H9 (cell line): Measurements from ENCODE around the gene GPR156. TPM values are rescaled to one million over a fixed set of nuclear protein-coding genes. Genes with fewer than 3 reads are reported as not detected.

Source experiments
- DNase-seq: peaks from one replicate; pipeline ENCODE4 v3.0.0-alpha.2; 2017
- H2AFZ ChIP-seq: one replicate; pipeline ENCODE4 v1.6.1; 2013; ENCODE audit warnings: mild to moderate bottlenecking, low read length, control low read depth, moderate library complexity
- H2AK5ac ChIP-seq: 2 replicates; pipeline ENCODE4 v1.6.1; 2013; ENCODE audit warnings: low read length, control low read depth, mixed read lengths; ENCODE audit not compliant: insufficient read length
- H2BK120ac ChIP-seq: one replicate; pipeline ENCODE4 v1.6.1; 2013; ENCODE audit warnings: low read depth, mild to moderate bottlenecking, low read length, control low read depth, inconsistent platforms; ENCODE audit not compliant: poor library complexity, severe bottlenecking
- H2BK12ac ChIP-seq: 2 replicates; pipeline ENCODE4 v1.6.1; 2013; ENCODE audit warnings: low read length, control low read depth, mixed read lengths, low read depth; ENCODE audit not compliant: insufficient read length
- H2BK15ac ChIP-seq: 2 replicates; pipeline ENCODE4 v1.6.1; 2013; ENCODE audit warnings: low read depth, low read length, control low read depth
- H2BK20ac ChIP-seq: one replicate; pipeline ENCODE4 v1.6.1; 2013; ENCODE audit warnings: low read depth, mild to moderate bottlenecking, low read length, control low read depth, inconsistent platforms; ENCODE audit not compliant: poor library complexity, severe bottlenecking
- H2BK5ac ChIP-seq: 2 replicates; pipeline ENCODE4 v1.6.1; 2013; ENCODE audit warnings: low read length, control low read depth, mixed read lengths; ENCODE audit not compliant: insufficient read length
- H3K14ac ChIP-seq: 2 replicates; pipeline ENCODE4 v1.6.1; 2013; ENCODE audit warnings: low read length, control low read depth; ENCODE audit not compliant: insufficient read depth
- H3K18ac ChIP-seq: 2 replicates; pipeline ENCODE4 v1.6.1; 2013; ENCODE audit warnings: low read depth, mild to moderate bottlenecking, mixed read lengths, low read length, control low read depth; ENCODE audit not compliant: insufficient read length
- H3K23ac ChIP-seq: 2 replicates; pipeline ENCODE4 v1.6.1; 2013; ENCODE audit warnings: low read length, control low read depth, mixed read lengths, low read depth; ENCODE audit not compliant: insufficient read length
- H3K23me2 ChIP-seq: 2 replicates; pipeline ENCODE4 v1.6.1; 2013; ENCODE audit warnings: low read depth, mild to moderate bottlenecking, mixed read lengths, low read length, control low read depth; ENCODE audit not compliant: insufficient read length, poor library complexity, severe bottlenecking
- H3K27ac ChIP-seq: 2 replicates; pipeline ENCODE4 v1.5.1; 2013; ENCODE audit warnings: low read length, control low read depth, mixed read lengths, low read depth; ENCODE audit not compliant: insufficient read length
- H3K27me3 ChIP-seq: 2 replicates; pipeline ENCODE4 v1.6.1; 2013; ENCODE audit warnings: low read length, control low read depth, inconsistent platforms; ENCODE audit not compliant: insufficient read depth
- H3K4ac ChIP-seq: 2 replicates; pipeline ENCODE4 v1.6.1; 2013; ENCODE audit warnings: low read depth, mild to moderate bottlenecking, control low read depth, inconsistent platforms, low read length, moderate library complexity
- H3K4me1 ChIP-seq: 2 replicates; pipeline ENCODE4 v1.6.1; 2013; ENCODE audit warnings: low read length, control low read depth, inconsistent platforms; ENCODE audit not compliant: insufficient read depth
- H3K4me2 ChIP-seq: 2 replicates; pipeline ENCODE4 v1.6.1; 2013; ENCODE audit warnings: low read length, control low read depth, mixed read lengths; ENCODE audit not compliant: insufficient read length, insufficient read depth
- H3K56ac ChIP-seq: 2 replicates; pipeline ENCODE4 v1.6.1; 2013; ENCODE audit warnings: low read depth, mild to moderate bottlenecking, mixed read lengths, low read length, control low read depth; ENCODE audit not compliant: insufficient read length
- H3K79me1 ChIP-seq: 2 replicates; pipeline ENCODE4 v1.6.1; 2013; ENCODE audit warnings: low read depth, mild to moderate bottlenecking, moderate library complexity, low read length, control low read depth, inconsistent platforms; ENCODE audit not compliant: insufficient read depth, poor library complexity, severe bottlenecking
- H3K79me2 ChIP-seq: 2 replicates; pipeline ENCODE4 v1.6.1; 2013; ENCODE audit warnings: low read length, control low read depth, inconsistent platforms; ENCODE audit not compliant: insufficient read depth
- H3K9ac ChIP-seq: 2 replicates; pipeline ENCODE4 v1.6.1; 2013; ENCODE audit warnings: low read length, control low read depth, mixed read lengths; ENCODE audit not compliant: insufficient read length; ENCODE audit errors: extremely low read depth
- H3K9me3 ChIP-seq: one replicate; pipeline ENCODE4 v1.6.1; 2013; ENCODE audit warnings: low read depth, low read length, inconsistent platforms; ENCODE audit not compliant: control insufficient read depth
- H3T11ph ChIP-seq: one replicate; pipeline ENCODE4 v1.6.1; 2013; ENCODE audit warnings: mild to moderate bottlenecking, low read length, control low read depth, inconsistent platforms
- H4K20me1 ChIP-seq: one replicate; pipeline ENCODE4 v1.6.1; 2013; ENCODE audit not compliant: control insufficient read depth, insufficient read length, insufficient read depth
- H4K5ac ChIP-seq: 2 replicates; pipeline ENCODE4 v1.6.1; 2013; ENCODE audit warnings: low read depth, mild to moderate bottlenecking, mixed read lengths, low read length, control low read depth; ENCODE audit not compliant: insufficient read length
- H4K8ac ChIP-seq: replicated peaks from 2 replicates; pipeline ENCODE4 v1.6.1; 2013; ENCODE audit warnings: low read length, control low read depth, mixed read lengths, low read depth; ENCODE audit not compliant: insufficient read length
- H4K91ac ChIP-seq: 2 replicates; pipeline ENCODE4 v1.6.1; 2013; ENCODE audit warnings: low read depth, mild to moderate bottlenecking, moderate library complexity, mixed read lengths, low read length, control low read depth; ENCODE audit not compliant: insufficient read length
- H3K27ac Mint-ChIP-seq, 3 experiments: 2 replicates in 2 of 3; 3 replicates in 1 of 3; pipeline ENCODE4 v1.8.0; 2020 to 2021; ENCODE audit warnings: mixed read lengths in 3 of 3, mild to moderate bottlenecking in 1 of 3, moderate library complexity in 1 of 3
- H3K27me3 Mint-ChIP-seq: 2 replicates; pipeline ENCODE4 v1.8.0; 2021; ENCODE audit warnings: low read depth, mild to moderate bottlenecking, moderate library complexity, mixed read lengths
- H3K36me3 Mint-ChIP-seq, 3 experiments: 2 replicates in 2 of 3; 3 replicates in 1 of 3; pipeline ENCODE4 v1.8.0; 2020 to 2021; ENCODE audit warnings: low read depth in 3 of 3, mixed read lengths in 3 of 3; ENCODE audit not compliant: insufficient read depth in 1 of 3
- H3K4me1 Mint-ChIP-seq, 2 experiments: 2 replicates each; pipeline ENCODE4 v1.8.0; 2020; ENCODE audit warnings: mixed read lengths in 2 of 2
- H3K4me3 Mint-ChIP-seq, 2 experiments: 2 replicates in 1 of 2; 3 replicates in 1 of 2; pipeline ENCODE4 v1.8.0; 2020 to 2021; ENCODE audit warnings: mild to moderate bottlenecking in 2 of 2, mixed read lengths in 2 of 2, moderate library complexity in 1 of 2
- H3K9me3 Mint-ChIP-seq, 2 experiments: 2 replicates in 1 of 2; 3 replicates in 1 of 2; pipeline ENCODE4 v1.8.0; 2020; ENCODE audit warnings: mild to moderate bottlenecking in 2 of 2, mixed read lengths in 2 of 2, moderate library complexity in 1 of 2
- WGBS: extraction: QIAGEN DNeasy Blood & Tissue Kit; methylation state at CpG from one replicate; pipeline ENCODE4 v1.1.7; 2013; ENCODE audit warnings: missing lambda C conversion rate, low lambda C conversion rate, mixed read lengths; ENCODE audit not compliant: insufficient read length; ENCODE audit errors: extremely low coverage; 5-methylcytosine and 5-hydroxymethylcytosine counted together
- total RNA-seq: library from RNA; stranded (reverse); gene quantifications from 2 replicates; pipeline ENCODE4 v1.2.1, GENCODE V29; 2021
- TF ChIP-seq, protein P1 (sequence below): fragments of 200-600 bp; sonication (generic); conservative IDR thresholded peaks from 3 replicates; pipeline ENCODE4 v1.8.0; 2021; ENCODE audit warnings: antibody characterized with exemption, mild to moderate bottlenecking

Gene GPR156
- total RNA-seq, 1 experiment from 2014 or later, result 1.8 TPM

DNA sequence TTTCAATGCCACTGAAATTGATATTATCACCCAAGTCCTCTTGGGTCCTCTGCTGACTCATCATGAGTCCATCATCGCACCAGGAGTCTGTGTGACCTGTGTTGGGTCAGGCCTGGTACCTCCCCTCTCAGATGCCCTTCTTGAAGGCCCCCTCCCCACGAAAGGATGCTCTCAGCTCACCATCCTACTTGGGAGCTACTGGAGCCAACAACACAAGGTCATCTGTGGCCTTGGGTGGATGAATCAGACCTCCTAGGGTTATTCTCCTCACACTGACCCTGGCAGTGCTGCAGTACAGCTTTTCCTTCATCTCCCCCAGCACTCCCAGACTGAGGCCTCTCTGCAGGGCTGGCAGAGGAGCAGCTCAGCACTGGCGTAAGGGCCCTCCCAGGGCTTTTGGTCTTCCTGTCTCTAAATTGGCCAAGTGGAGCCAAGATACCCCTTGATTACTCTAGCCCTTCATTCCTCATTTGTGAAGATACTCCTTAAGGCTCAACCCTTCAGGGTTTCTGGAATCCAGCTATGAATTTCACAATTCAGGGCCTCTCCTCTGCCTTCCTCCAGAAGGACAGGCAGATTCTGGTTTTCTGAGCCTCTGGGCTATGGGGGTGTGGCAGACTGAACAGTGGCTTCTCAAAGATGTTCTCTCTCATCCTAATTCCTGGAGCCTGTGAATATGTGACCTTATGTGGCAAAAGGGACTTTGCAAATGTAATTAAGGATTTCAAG lies 110.0 kb downstream of the GPR156 start:
- no CpG with 5 or more reads among the region's 3 CpGs for WGBS

More for the DNA sequence above, 110.0 kb downstream of the GPR156 start:
- Histone ChIP-seq H2BK20ac (no peak overlapping the region), H3K4me2 (no peak overlapping the region), H3K4me1 (no peaks in the 10 kb centered on the region; the same call in 1 of the 2 replicates), H2AFZ (no peak overlapping the region), H2BK5ac (no peak overlapping the region), H4K5ac (no peak overlapping the region), H4K20me1 (no peaks in the 10 kb centered on the region), H2BK12ac (no peak overlapping the region), H4K91ac (no peak overlapping the region), H3K79me1 (no peaks in the 10 kb centered on the region), H3K9me3 (no peaks in the 10 kb centered on the region), H2BK120ac (no peak overlapping the region), H2AK5ac (no peak overlapping the region), H4K8ac (no peak overlapping the region), H3K27me3 (no peaks in the 10 kb centered on the region), H3K27ac (no peak overlapping the region), H3K23ac (no peak overlapping the region), H2BK15ac (no peak overlapping the region), H3K56ac (no peak overlapping the region), H3K14ac (no peak overlapping the region), H3K9ac (no peak overlapping the region), H3K79me2 (no peaks in the 10 kb centered on the region), H3T11ph (no peak overlapping the region), H3K23me2 (no peaks in the 10 kb centered on the region), H3K4ac (no peak overlapping the region), H3K18ac (no peak overlapping the region)
- TF ChIP-seq, protein P1, sequence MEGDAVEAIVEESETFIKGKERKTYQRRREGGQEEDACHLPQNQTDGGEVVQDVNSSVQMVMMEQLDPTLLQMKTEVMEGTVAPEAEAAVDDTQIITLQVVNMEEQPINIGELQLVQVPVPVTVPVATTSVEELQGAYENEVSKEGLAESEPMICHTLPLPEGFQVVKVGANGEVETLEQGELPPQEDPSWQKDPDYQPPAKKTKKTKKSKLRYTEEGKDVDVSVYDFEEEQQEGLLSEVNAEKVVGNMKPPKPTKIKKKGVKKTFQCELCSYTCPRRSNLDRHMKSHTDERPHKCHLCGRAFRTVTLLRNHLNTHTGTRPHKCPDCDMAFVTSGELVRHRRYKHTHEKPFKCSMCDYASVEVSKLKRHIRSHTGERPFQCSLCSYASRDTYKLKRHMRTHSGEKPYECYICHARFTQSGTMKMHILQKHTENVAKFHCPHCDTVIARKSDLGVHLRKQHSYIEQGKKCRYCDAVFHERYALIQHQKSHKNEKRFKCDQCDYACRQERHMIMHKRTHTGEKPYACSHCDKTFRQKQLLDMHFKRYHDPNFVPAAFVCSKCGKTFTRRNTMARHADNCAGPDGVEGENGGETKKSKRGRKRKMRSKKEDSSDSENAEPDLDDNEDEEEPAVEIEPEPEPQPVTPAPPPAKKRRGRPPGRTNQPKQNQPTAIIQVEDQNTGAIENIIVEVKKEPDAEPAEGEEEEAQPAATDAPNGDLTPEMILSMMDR, result no peak
- Mint-ChIP-seq H3K4me3 (no peak overlapping the region), H3K9me3 (no peaks in the 10 kb centered on the region), H3K36me3 (no peaks in the 10 kb centered on the region), H3K4me1 (peaks cover 14 to 17% of the 10 kb centered on the region in 2 experiments), H3K27me3 (no peaks in the 10 kb centered on the region), H3K27ac (no peak overlapping the region)
- no peak for DNase-seq
